HG02852 (cell line): ENCODE results near the gene SH2D5.

Experiments
- ATAC-seq: cut with Tn5 transposase; IDR thresholded peaks from one replicate; pipeline ENCODE4 v1.9.1; 2021; ENCODE audit warnings: mild to moderate bottlenecking, moderate library complexity; ENCODE audit not compliant: unreplicated experiment

The SH2D5 gene

GRCh38 chr1:20715406-20715805 lies 17.1 kb downstream of the SH2D5 start:
- ATAC-seq, result no peak

GRCh38 chr1:20713440-20713839 lies 19.1 kb downstream of the SH2D5 start:
- no peak for ATAC-seq

GRCh38 chr1:20712215-20712577 lies 20.3 kb downstream of the SH2D5 start:
- no peak for ATAC-seq

- no peak for ATAC-seq
These were observed 21.0 kb downstream of the SH2D5 start for GRCh38 chr1:20711285-20712214.

GRCh38 chr1:20710469-20711284 lies 21.8 kb downstream of the SH2D5 start:
- ATAC-seq, result no peak

- ATAC-seq, result no peak
These were observed 22.6 kb downstream of the SH2D5 start for GRCh38 chr1:20709868-20710267.

- no peak for ATAC-seq
These were observed 23.6 kb downstream of the SH2D5 start for GRCh38 chr1:20708891-20709290.

- ATAC-seq, result no peak
These were observed 24.4 kb downstream of the SH2D5 start for GRCh38 chr1:20708057-20708456.

- no peak for ATAC-seq
These were observed 25.7 kb downstream of the SH2D5 start for GRCh38 chr1:20706841-20707240.

GRCh38 chr1:20705203-20705755 lies 27.2 kb downstream of the SH2D5 start:
- no peak for ATAC-seq

- no peak for ATAC-seq
These were observed 27.9 kb downstream of the SH2D5 start for GRCh38 chr1:20704390-20705202.

- ATAC-seq, result no peak
These were observed 29.3 kb downstream of the SH2D5 start for GRCh38 chr1:20703124-20703756.

GRCh38 chr1:20702416-20702815 lies 30.1 kb downstream of the SH2D5 start:
- ATAC-seq, result no peak

GRCh38 chr1:20701847-20702246 lies 30.7 kb downstream of the SH2D5 start:
- ATAC-seq, result no peak

GRCh38 chr1:20701446-20701845 lies 31.1 kb downstream of the SH2D5 start:
- no peak for ATAC-seq

- no peak for ATAC-seq
These were observed 31.8 kb downstream of the SH2D5 start for GRCh38 chr1:20700636-20701215.

GRCh38 chr1:20699558-20699957 lies 32.9 kb downstream of the SH2D5 start:
- no peak for ATAC-seq

- ATAC-seq, result no peak
These were observed 34.1 kb downstream of the SH2D5 start for GRCh38 chr1:20698195-20698910.

GRCh38 chr1:20697563-20697962 lies 34.9 kb downstream of the SH2D5 start:
- no peak for ATAC-seq
